GM23248 (cell line): Measurements from ENCODE around the gene ZYX.

Source experiments
- EZH2 ChIP-seq: fragments of 200-600 bp; sonication (generic); IDR thresholded peaks from 2 replicates; pipeline ENCODE4 v1.6.1; 2018; ENCODE audit warnings: antibody characterized with exemption, mild to moderate bottlenecking; ENCODE audit not compliant: insufficient read depth, poor library complexity, severe bottlenecking
- EZH2phosphoT487 ChIP-seq: fragments of 200-600 bp; sonication (generic); IDR thresholded peaks from 2 replicates; pipeline ENCODE4 v1.6.1; 2018; ENCODE audit warnings: antibody characterized with exemption, moderate library complexity, mild to moderate bottlenecking, low read depth; ENCODE audit not compliant: insufficient read depth

DNA sequence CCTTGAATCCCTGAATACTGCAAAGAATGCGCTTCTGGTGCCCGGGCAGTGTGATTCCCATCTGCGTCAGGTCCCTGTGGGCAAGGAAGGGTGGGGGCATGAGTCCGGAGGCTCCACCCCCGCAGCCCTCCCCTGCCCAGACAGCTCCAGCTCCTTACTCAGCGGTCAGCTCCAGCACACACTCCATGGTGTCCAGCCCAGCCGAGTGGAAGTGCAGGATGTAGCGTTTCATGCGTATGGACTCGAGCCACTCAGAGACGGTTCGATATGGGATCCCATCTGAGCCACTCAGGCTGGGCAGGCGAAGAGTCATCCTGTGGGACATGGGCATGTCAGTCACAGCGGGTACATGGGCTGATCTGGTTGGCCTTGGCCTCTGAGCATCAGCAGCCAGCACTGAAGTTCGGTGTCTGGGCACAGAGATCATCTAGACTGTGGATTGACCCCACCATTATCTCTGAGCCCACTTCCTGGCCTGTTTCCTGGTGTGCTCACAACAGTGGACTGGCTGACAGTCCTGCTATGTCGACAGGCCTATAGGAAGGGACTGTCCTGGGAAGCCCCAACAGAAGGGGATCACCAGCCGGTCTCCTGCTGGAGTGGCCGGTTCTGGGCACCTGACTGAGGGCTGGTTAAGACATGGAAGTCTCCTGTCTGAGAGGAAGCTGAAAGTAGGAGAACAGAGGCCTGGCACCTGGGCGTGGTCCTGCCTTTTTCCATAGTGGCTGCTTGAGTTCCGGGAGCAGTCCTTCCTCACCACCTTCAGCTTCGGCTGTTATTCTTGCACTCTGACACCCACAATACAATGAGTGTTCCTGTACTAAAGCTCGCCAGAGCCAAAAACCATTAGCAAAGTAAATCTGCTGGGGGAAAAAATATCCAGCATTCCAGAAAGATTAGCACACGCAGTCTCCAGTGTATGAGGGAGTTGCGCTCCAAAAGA is 10.6 kb downstream of the ZYX start:
- TF ChIP-seq EZH2phosphoT487 = no peak
- TF ChIP-seq EZH2 = no peak
